Heart left ventricle (tissue), 16 donors: ENCODE data around the gene AGPAT3. TPM values are rescaled to one million over a fixed set of nuclear protein-coding genes. Genes with fewer than 3 reads are reported as not detected.

Experiments used
- ATAC-seq, 4 donors: fragments of 200-7000 bp; cut with Tn5 transposase; one replicate each; pipeline ENCODE4 v1.9.1; 2020 to 2022; ENCODE audit warnings: moderate library complexity in 4 of 4, mild to moderate bottlenecking in 3 of 4, moderate number of reproducible peaks in 1 of 4
- DNase-seq, 5 donors: peaks; one replicate each; pipeline ENCODE4 v3.0.0-alpha.2; 2020
- H3K27ac ChIP-seq, 12 donors: fragments of 200-600 bp; sonication (generic) in 4 of 12; one replicate each; pipeline versions ENCODE4 v1.5.0 to v1.8.0; 2016 to 2022; ENCODE audit warnings: mild to moderate bottlenecking in 2 of 12
- H3K27me3 ChIP-seq, 9 donors: fragments of 200-600 bp; sonication (generic) in 2 of 9; one replicate each; pipeline versions ENCODE4 v1.5.1 to v1.8.0; 2016 to 2022; ENCODE audit warnings: mild to moderate bottlenecking in 3 of 9
- H3K36me3 ChIP-seq, 9 donors: fragments of 200-600 bp; sonication (generic) in 2 of 9; one replicate each; pipeline versions ENCODE4 v1.5.0 to v1.8.0; 2018 to 2022; ENCODE audit warnings: mild to moderate bottlenecking in 2 of 9
- H3K4me1 ChIP-seq, 12 donors: fragments of 200-600 bp; sonication (generic) in 4 of 12; one replicate each; pipeline versions ENCODE4 v1.5.0 to v1.8.0; 2016 to 2022; ENCODE audit warnings: mild to moderate bottlenecking in 3 of 12
- H3K4me3 ChIP-seq, 12 donors: fragments of 200-600 bp; sonication (generic) in 4 of 12; one replicate each; pipeline versions ENCODE4 v1.5.0 to v1.8.0; 2017 to 2022; ENCODE audit warnings: mild to moderate bottlenecking in 9 of 12, moderate library complexity in 4 of 12
- H3K9me3 ChIP-seq, 12 donors: fragments of 200-600 bp; sonication (generic) in 4 of 12; one replicate each; pipeline versions ENCODE4 v1.5.0 to v1.8.0; 2016 to 2022; ENCODE audit warnings: mild to moderate bottlenecking in 1 of 12
- POLR2A ChIP-seq, 2 donors: fragments of 450-650 bp; IDR thresholded peaks; one replicate each; pipeline ENCODE4 v1.6.1; 2017; ENCODE audit warnings: antibody characterized with exemption in 2 of 2, mild to moderate bottlenecking in 2 of 2, moderate library complexity in 2 of 2
- WGBS, 4 donors: extraction: QIAGEN DNeasy Blood & Tissue Kit in 2 of 4; methylation state at CpG; one replicate each; pipeline versions ENCODE4 v1.1.5 to v1.1.7; 2013 to 2018; 5-methylcytosine and 5-hydroxymethylcytosine counted together
- intact Hi-C, 10 donors: fragments of 100-400 bp; cut with DNase I; formaldehyde crosslinking; loops; one replicate each; pipeline versions ENCODE4 v1.11.1 to v1.14.2; 2022
- polyA plus RNA-seq, 2 donors: library from polyadenylated mRNA; stranded (reverse); fragments of 200-250 nt; gene quantifications; one replicate each; pipeline ENCODE4 v1.2.3, GENCODE V29; 2013
- total RNA-seq, 9 donors: library from RNA; depleted of rRNA in 2 of 9; stranded (reverse); fragments of >200 nt in 2 of 9; fragmentation: NEBNext Ultra II Directional in 3 of 9; extraction: Animal tissue kit (Norgen Biotek cat#: 25700) in 3 of 9; gene quantifications; one replicate each; pipeline versions ENCODE4 v1.1.0 to v1.2.4, GENCODE V29; 2016 to 2023
- TF ChIP-seq, protein P1 (sequence below), 12 donors: fragments of 200-600 bp; sonication (generic) in 4 of 12; IDR thresholded peaks; one replicate each; pipeline versions ENCODE4 v1.5.0 to v1.8.0; 2018 to 2022; ENCODE audit warnings: antibody characterized with exemption in 12 of 12, mild to moderate bottlenecking in 5 of 12
- donor health status: ischemic (EF 13 %, LVEDD 7.1; RV severe dilation, severe dysfunction).
- donor health status: healthy with polysubstance abuse.
- donor health status: DM: no; HTN: yes; CAD: no.
- donor health status: DM: no; HTN: no; CAD: no.
- donor health status: ischemic (EF 25% LVEDD 6.9; RV normal size, moderate dysfunction).
- donor health status: ischemic (EF 25% LVEDD 5.7; RV mildly dilated, moderate dysfunction).
- donor health status: healthy.
- donor health status: DM: yes; HTN: yes; CAD: no.
- donor health status: ischemic (EF 35%, LVEDD 5.7; RV mildly dilated, moderate dysfunction).
- donor health status: nonischemic (EF 11% LVEDD 7.7; RV severe dilation, severe dysfunction).
- donor health status: DM: yes; HTN: yes; CAD: no.
- donor health status: PGD.
- donor health status: ischemic (EF 29% LVEDD 5.4; RV normal size, mild dysfunction).
- donor health status: nonischemic (EF 23%, LVEDD 6.1; RV moderate dilation, normal function).

AGPAT3 gene
- total and polyA plus RNA-seq, 11 donors = 26.6 to 86.0 (median 64.5) TPM

DNA sequence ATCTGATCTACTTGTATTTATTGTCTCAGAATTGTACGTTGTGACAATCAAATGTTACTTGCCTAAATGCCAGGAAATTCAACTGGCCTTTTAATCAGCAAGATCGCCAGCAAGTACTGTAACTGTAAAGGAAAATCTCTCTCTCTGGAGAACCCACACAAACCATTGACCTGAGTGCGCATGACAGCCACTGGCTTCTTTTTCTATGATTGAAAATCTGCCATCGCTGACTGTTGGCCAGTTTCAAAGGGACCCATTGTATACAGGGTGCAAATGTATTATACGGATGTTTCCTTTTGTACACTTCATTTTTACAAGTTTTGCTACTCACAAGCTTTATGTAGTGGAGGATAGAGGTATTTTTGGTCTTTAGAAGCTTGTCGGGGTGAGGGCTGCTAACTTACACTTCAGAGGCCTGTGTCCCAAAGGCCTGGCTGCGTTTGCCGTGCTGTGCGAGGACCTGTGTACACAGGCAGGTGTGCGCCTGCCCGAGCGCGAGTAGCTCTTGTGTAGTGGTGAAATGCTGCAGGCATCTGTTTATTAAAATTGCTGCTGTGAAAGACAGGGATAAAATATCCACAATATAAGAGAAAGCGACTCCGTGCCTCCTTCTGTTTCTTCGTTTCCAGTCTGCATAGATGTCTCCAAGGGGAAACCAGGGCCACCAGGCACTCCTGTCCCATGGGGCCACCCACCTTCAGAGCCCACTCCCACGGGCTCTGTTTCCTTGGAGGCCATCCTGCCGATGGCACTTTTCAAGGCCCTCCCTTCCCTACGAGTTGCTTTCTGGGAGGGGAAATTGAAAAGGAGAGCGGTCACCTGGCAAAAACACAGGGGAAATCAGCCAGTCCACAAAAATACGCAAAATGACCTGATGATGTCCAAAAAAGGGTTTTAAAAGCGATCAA is 121.8 kb downstream of the AGPAT3 start:
- no peak overlapping the region for H3K4me3 ChIP-seq
- no peaks in the 10 kb centered on the region for H3K9me3 ChIP-seq
- DNase-seq (peak in 1 of 5 donors; percentile 10), ATAC-seq (no peak)
- peaks cover 0 to 24% (median 16%) of the 10 kb centered on the region in 9 donors for H3K36me3 ChIP-seq
- no peaks in the 10 kb centered on the region for H3K27me3 ChIP-seq
- H3K27ac ChIP-seq = peak overlapping the region in 4 of 12 donors; percentile 4 to 55 (median 27)
- WGBS, 4 donors = 76 to 84% (median 81%) methylated on average over 22 of the region's 22 CpGs
- intact Hi-C loops = no loop called here
- TF ChIP-seq, protein P1, sequence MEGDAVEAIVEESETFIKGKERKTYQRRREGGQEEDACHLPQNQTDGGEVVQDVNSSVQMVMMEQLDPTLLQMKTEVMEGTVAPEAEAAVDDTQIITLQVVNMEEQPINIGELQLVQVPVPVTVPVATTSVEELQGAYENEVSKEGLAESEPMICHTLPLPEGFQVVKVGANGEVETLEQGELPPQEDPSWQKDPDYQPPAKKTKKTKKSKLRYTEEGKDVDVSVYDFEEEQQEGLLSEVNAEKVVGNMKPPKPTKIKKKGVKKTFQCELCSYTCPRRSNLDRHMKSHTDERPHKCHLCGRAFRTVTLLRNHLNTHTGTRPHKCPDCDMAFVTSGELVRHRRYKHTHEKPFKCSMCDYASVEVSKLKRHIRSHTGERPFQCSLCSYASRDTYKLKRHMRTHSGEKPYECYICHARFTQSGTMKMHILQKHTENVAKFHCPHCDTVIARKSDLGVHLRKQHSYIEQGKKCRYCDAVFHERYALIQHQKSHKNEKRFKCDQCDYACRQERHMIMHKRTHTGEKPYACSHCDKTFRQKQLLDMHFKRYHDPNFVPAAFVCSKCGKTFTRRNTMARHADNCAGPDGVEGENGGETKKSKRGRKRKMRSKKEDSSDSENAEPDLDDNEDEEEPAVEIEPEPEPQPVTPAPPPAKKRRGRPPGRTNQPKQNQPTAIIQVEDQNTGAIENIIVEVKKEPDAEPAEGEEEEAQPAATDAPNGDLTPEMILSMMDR (IDR thresholded peaks at IDR 0.05) = no peak
- no peak for TF ChIP-seq POLR2A (IDR thresholded peaks at IDR 0.05)
- H3K4me1 ChIP-seq = peaks cover 0 to 24% (median 10%) of the 10 kb centered on the region in 12 donors

DNA sequence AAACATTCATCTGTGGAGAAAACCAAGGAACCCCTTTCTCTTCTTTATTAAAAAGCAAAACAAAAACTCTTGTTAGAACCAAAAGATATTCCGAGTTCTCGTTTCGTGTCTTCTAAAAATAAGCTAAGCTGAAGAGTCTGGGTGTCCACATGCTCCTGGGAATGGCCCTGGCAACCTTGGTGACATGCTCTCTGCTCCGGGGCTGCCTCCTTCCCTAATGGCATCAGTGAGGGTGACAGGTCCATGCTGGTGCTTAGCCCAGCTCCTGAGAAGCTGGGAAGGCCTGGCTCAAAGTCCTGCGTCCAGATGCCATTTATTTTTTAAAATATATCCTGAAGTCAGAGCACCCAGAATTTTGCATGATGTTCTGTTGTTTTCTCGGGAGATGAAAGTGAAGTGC is 122.5 kb downstream of the AGPAT3 start:
- H3K27me3 ChIP-seq = no peaks in the 10 kb centered on the region
- no peak for TF ChIP-seq POLR2A (IDR thresholded peaks at IDR 0.05)
- TF ChIP-seq, protein P1 (IDR thresholded peaks at IDR 0.05) = no peak
- ATAC-seq (peak in 3 of 4 donors; percentile 53 to 82 (median 71)), DNase-seq (peak in 1 of 5 donors; percentile 64)
- no peak overlapping the region for H3K4me3 ChIP-seq
- H3K27ac ChIP-seq = peak overlapping the region in 5 of 12 donors; percentile 4 to 55 (median 17)
- WGBS, 4 donors = 45 to 52% (median 48%) methylated on average over 6 of the region's 6 CpGs
- intact Hi-C loops = no loop called here
- H3K9me3 ChIP-seq = no peaks in the 10 kb centered on the region
- peaks cover 0 to 17% (median 9%) of the 10 kb centered on the region in 9 donors for H3K36me3 ChIP-seq
- H3K4me1 ChIP-seq = peaks cover 0 to 24% (median 10%) of the 10 kb centered on the region in 12 donors

DNA sequence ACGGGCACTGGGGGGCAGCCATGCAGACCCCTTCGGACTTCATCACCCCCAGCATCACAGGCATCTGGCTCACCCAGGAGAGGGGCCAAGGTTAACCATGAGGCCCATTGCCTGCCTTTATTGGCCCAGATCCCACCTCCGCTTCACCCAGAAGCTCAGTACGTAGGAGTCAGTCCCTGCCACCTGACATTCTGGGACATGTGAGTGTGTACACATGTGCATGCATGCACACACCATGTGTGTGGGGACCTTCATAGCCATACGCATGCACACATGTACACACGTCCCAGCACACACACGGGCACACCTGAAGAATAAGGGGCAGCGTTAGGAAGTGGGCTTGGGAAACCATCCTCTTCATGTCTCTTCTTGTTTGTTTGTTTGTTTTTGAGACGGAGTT is 123.0 kb downstream of the AGPAT3 start:
- peaks cover 0 to 12% (median 4%) of the 10 kb centered on the region in 9 donors for H3K36me3 ChIP-seq
- WGBS, 4 donors = 80 to 91% (median 88%) methylated on average over 8 to 9 of the region's 9 CpGs
- ATAC-seq = peak in 1 of 4 donors; percentile 7
- H3K27me3 ChIP-seq = no peaks in the 10 kb centered on the region
- no peaks in the 10 kb centered on the region for H3K9me3 ChIP-seq
- peaks cover 0 to 24% (median 10%) of the 10 kb centered on the region in 12 donors for H3K4me1 ChIP-seq
- DNase-seq = no peak
- intact Hi-C loops = no loop called here
- TF ChIP-seq, protein P1 (IDR thresholded peaks at IDR 0.05) = no peak
- no peak for TF ChIP-seq POLR2A (IDR thresholded peaks at IDR 0.05)
- H3K4me3 ChIP-seq = no peak overlapping the region
- H3K27ac ChIP-seq = peak overlapping the region in 1 of 12 donors; percentile 5

DNA sequence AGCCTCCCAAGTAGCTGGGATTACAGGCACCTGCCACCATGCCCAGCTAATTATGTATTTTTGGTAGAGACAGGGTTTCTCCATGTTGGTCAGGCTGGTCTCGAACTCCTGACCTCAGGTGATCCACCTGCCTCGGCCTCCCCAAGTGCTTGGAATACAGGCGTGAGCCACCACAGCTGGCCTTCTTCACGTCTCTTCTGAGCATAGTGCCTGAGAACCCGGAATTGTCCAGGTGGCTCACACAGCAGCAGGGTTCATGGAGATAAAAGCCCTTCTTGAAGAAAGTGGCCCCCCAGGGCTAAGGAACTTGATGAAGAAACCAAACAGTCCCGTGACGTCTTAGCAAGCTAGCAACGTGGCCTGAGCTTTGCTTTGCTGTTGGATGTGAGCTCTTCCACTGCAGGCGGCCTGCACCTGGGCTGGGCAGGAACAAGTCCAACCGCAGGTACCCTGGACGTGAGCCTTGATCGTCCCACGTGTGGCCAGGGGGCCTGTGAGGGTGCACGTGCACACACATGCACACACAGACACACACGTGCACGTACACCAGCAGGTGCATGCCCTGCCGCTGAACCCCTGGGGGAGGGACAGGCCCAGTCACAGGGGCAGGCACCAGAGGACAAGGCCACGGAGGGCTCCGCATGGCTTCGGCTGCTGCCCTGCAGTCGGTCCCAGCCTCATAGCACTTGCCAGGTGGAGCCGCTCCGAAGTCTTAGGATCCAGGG is 123.6 kb downstream of the AGPAT3 start:
- no peak overlapping the region for H3K4me3 ChIP-seq
- no peak for DNase-seq
- H3K27ac ChIP-seq = no peak overlapping the region
- peaks cover 0 to 24% (median 10%) of the 10 kb centered on the region in 12 donors for H3K4me1 ChIP-seq
- no peaks in the 10 kb centered on the region for H3K27me3 ChIP-seq
- 85 to 87% (median 86%) methylated on average over 20 to 23 of the region's 23 CpGs for WGBS, 4 donors
- H3K36me3 ChIP-seq = peaks cover 0 to 6% (median 0%) of the 10 kb centered on the region in 9 donors
- intact Hi-C loops = no loop called here
- no peak for ATAC-seq
- H3K9me3 ChIP-seq = no peaks in the 10 kb centered on the region
- TF ChIP-seq, protein P1 (IDR thresholded peaks at IDR 0.05) = no peak
- no peak for TF ChIP-seq POLR2A (IDR thresholded peaks at IDR 0.05)
